Suppressor macrophage treated with lipopolysaccharide for 1 hour (primary cell): ENCODE data around the gene GSG1L.

Experiments
- DNase-seq, 3 donors: peaks; one replicate each; pipeline ENCODE4 v3.0.0-alpha.2; 2020 to 2022

GSG1L gene

DNA sequence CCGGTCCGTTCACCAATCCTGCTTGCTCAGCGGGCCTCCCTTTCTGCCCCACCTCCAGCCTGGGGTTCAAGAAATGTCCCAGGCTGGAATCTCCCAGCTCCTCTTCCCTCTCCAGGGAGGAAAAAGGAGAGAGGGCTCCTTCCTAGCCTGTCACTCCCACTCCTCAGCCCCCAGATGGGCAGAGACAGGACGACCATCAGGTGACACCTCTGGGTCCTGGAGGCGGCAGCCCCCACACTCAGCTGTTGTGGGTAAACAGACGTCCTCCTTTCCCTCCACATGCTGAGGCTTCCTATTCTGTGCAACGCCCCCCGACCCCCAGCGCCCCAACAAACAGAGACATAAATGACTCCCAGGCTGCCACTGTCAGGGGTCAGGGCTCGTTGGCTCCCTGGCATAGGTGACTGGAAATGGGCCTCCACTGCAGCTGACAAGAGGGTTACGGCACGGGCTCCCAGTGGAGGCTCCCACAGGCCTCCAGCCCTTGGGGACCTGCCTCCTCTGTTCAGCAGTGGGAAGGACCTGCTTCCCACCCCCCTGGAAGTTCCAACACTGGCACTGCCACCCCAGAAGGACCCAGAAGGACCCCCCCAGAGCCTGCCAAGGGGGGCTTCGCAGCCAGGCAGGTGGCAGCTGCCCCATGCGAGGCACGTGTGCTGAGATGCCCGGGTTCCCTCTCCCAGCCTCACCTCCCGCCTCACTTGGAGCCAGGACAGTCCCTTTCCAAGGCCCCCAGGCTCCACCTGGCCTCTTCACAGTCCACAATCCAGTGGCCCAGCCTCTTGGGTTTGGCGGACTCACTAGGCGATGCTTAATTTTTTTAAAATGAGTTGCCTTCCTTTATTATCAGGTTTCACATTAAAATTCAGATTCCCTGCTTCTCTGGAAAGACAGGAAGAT is 281.3 kb downstream of the GSG1L start:
- DNase-seq, result no peak

DNA sequence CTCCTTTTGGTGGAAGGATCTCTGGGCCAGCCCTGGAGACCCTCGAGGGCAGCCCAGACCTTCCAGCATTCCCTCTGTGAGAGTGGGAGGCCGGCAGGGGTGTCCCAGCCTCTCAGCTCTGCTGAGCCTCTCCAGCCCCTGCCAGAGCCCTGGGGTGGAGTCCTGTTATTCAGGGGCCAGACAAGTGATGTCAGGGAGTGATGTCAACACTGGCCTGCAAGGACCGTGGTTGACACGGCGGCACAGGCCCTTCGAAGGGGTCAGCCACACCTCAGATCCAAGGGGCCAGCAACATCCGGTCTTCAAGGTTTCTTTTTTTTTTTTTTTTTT is 282.4 kb downstream of the GSG1L start:
- DNase-seq, result no peak

DNA sequence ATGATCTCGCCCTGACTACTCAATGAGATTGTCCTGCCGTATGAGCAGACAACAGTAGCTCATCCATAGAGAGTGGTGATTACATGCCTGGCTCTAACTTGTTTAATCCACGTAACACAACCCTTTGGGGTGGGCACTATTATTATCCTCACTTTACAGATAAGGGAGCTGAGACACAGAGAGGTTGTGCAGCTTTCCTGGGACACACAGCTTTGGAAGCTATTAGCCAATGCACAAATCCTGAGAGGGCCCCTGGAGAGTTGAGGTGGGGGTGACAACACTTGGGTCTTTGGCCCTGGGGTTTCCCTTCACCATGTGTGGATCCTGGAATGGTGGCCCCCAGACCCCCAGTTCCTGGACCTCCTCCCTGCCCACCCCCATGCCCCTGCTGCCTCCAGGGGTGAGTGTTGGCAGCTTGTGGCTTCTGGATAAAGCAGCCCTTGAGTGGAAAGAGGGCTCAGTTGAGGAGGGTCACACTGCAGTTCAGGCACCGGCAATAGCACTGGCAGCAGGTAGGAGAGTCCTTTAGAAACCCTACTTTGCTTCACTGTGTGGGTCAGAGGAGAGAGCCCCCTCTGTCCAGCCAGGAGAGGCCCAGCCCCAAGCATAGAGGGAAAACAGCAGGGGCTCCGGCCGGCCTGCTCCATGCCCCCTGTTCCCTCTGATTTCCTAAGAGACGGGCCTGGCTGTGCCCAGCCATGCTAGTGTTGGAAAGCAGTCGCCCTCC is 282.9 kb downstream of the GSG1L start:
- no peak for DNase-seq

DNA sequence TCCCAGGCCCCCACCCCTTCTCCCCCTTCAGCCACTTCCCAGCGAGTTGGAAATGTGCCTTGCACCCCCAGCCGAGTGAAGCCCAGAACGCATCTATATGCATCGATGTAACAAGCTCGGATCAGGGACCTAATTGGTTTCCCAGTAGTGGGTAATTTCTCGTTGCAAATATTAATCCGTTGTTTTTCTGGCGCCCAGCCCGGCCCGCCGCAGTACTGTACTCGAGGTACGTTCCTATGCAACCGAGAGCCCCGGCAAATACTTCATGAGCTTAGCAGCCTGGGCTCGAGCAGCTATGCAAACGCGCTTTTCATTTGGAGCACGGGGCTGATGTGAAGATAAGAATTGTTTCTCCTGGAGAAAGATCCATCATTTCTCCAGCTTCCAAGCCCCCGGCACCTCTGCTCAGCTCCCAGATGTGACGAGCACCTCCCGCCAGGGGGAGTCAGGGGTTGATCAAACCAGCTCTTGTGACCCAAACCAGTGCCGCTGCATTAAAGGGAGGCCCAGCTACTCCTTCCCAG is 283.8 kb downstream of the GSG1L start:
- DNase-seq, result no peak

- DNase-seq, result no peak
Observed at GRCh38 chr16:27778926-27779570, 284.5 kb downstream of the GSG1L start.

DNA sequence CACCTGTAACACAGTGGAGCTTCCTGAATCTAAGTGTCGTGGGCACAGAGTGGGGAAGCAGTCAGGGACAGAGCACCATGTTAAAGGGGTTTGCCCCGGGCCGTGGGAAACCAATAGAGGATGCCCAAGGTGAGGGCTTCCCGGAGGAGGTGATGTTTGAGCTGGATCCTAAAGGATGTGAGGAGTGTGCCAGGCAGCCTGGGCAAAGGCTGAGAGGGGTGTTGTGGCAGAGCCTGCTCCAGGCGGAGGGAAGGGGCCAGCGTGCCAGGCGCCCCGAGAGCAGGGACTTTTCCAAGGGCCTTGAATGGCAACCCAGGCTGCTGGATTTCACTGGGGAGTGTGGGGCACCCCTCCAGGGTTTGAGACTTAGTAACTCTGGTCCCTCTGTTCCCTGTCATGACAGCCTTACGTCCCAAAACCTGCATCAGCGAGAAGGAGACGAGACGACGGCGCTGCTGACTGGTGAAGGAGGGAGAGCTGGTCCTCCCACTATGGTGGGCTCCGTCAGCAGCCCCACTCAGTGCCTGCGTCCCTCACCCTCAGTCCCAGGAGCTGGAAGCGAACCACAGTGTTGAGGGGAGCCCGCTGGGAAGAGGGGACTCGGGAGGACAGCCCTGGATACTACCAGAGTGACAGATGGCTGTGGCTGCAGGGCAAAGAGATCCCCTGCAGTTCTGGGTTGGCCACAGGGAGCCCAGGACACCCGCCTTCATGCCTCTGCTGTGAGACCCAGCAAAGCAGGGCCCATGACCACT is 285.2 kb downstream of the GSG1L start:
- DNase-seq, result no peak

DNA sequence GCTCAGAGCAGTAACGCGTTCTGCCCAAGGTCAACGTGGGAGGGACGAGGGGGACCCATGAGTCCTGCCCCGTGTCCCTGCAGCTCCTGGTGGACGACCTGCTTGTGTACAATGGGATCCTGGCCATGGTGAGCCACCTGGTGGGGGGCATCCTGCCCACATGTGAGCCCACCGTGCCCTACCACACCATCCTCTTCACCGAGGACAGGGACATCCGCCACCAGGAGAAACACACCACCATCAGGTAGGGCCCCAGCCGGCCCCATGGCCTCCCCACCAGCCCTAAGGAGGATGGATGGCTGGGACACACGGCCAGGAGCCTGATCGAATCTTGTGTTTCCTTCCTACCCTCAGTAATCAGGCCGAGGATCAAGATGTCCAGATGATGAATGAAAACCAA is 286.0 kb downstream of the GSG1L start:
- no peak for DNase-seq

GRCh38 chr16:27776556-27777225 is 286.8 kb downstream of the GSG1L start:
- DNase-seq, result no peak

DNA sequence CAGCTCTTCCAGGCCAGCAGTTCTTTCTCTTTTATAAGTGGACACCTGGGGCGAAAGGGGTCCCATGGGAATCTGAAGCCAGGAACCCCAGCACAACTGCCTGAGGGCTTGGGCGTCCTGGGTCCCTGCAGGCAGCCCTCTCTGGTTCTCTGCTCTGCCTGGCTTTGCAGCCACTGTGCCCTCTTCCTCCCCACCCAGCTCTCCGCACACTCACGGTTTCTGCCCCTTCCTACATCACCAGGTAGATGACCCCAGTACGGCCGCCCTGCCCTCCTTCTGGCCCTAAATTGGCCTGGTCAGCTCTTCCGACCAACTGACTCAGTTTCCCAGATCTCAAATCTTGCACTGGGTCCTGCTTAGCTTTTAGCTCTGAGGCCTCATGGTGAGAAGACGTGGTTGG is 288.3 kb downstream of the GSG1L start:
- no peak for DNase-seq

DNA sequence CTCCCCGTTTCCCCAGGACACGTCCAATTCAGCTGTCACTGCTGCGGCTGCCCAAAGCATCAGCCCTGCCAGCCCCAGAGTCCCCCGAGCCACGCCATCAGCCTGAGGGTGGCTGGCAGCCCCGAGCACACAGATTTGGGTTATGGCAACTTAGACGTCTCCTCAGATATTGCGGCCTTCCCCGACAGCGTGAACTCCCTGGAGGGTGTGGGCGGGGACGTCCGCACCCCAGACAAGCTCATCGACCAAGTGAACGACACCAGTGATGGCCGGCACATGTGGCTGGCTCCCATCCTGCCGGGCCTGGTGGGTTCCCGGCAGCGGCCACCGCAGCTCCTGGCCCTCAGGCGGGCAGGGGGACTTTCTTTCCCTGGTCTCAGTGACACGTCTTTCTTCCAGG is 288.7 kb downstream of the GSG1L start:
- DNase-seq, result no peak

DNA sequence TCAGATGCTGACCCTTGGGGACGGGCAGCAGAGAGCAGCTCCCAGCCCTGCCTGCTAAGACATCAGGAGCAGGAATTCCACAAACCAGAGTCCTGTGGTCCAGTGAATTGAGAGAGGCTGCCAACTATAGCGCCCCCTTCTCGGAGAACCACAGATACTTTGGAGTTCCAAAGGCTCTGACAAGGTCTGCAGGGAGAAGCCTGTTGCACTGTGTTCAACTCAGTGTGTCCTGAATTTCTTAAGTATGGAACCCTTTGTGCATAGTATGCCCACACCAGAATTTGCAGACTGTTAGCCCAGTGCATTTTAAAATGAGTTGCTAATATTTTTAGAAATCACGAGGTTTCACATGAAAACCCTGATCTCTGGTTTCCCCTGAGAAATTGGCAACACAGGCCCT is 290.2 kb downstream of the GSG1L start:
- DNase-seq, result no peak

DNA sequence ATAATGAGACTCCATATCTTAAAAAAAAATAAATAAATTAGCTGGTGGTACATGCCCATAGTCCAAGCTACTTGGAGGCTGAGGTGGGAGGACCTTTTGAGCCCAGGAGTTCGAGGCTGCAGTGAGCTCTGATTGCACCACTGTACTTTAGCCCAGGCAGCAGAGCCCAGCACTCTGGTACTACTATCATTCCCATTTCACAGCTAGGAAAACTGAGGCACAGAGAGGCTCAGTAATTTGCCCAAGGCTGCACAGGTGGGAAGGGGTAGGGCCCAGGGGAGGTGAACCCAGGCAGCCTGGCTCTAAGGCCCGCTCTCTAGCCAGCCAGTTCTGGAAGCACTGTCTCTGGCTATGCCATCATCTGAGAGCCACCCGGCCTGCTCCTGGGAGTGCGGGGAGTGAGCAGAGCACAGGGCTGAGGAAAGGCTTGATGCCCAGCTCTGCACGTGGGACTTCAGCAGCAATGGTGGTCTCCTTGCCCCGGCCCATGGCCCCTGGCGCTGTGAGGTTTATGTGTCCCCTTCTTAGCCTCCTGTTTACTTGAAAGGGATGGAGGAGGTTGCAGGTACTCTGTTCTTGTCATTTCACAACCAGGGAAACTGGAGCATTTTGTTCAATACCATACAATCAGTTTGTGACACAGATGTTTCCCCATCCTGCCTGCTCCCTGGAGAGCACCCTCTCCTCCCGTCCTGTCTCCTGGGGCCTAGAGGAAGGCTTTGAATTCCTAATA is 291.3 kb downstream of the GSG1L start:
- no peak for DNase-seq

DNA sequence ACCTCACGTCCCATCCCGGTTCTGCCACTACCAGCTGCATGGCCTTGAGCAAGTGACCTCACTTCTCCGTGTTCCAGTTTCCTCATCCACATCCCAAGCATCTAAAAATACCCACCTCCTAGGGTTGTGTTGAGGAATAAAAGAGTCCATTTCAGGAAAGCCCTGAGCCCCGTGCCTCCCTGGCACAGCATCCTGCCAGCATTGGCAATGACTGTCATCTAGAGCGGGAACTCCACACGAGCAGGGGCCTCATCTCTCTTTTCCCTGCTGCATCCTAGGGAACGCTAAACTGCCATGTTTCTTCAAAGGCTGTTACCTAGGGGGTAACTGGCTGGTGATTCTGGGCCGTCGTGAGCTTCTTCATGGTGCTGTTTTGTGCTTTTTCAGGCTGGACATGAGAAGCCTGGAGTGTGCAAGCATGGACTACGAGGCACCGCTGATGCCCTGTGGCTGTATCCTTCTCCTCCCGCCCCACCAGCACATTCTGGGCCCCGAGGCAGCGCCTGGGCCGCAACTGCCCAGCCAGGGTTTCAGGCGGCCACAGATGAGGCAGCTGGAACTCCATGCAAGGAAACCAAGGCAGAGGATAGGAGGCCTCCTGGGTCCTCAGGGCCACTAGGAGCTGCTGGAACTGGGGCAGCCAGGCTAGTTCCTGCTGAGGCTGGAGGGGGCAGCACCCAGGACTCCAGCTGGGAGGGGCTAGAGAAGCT is 292.2 kb downstream of the GSG1L start:
- no peak for DNase-seq

GRCh38 chr16:27770271-27771196 is 293.0 kb downstream of the GSG1L start:
- no peak for DNase-seq

DNA sequence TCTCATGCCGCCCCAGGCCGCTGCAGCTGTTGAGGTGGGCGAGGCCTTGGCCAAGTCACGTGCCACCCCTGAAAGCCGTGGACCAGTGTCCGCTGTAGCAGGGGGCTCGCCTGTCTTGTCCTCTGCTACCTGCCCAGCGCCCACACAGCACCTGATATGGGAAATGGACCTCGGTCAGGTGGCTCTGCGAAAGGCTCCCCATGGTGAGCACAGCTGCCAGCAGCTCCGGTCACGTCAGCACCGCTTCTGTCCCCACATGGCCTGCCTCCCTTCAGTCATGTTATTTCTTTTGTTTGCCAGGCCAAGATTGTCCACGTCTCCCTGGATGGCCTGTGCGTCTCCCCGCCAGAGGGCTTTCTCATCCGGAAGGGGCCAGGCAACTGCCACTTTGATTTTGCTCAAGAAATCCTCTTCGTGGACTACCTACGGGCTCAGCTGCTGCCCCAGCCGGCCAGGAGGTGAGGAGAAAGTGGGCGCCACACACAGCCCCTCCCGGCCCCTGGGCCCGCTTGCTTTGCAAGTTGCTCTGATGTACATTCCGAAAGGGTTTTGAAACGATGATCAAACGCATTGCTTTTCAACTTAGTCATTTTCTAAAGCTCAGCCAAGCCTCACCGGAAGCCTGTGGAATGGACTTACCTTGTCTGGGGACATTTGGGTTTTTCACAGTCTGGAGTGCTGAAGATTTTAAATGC is 293.8 kb downstream of the GSG1L start:
- no peak for DNase-seq

- no peak for DNase-seq
Observed at GRCh38 chr16:27768651-27769272, 294.8 kb downstream of the GSG1L start.

- no peak for DNase-seq
Observed at GRCh38 chr16:27767971-27768591, 295.4 kb downstream of the GSG1L start.

DNA sequence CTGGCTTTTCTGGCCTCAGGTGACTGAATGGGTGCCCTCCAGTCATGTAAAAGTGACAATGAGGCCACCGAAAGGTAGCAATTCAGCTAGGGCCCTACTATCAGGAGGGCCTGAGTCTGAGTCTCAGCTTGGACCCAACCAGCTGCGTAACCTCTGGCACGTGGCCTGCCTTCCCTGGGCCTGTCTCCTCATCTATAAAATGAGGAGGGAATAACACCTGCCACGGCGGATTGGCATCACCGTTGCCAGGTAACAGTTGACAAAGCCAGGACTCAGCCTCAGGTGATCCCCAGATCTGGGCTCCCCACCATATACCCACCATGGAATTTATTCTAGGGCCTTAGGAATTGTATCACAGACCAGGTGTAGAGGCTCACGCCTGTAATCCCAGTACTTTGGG is 296.4 kb downstream of the GSG1L start:
- DNase-seq, result no peak
